K562 (cell line): ENCODE results near the gene MYLK2. TPM values are rescaled to one million over a fixed set of nuclear protein-coding genes. Genes with fewer than 3 reads are reported as not detected.

Experiments used
- ATAC-seq: fragments of 200-7000 bp; cut with Tn5 transposase; 3 replicates; pipeline ENCODE4 v1.9.1; 2020; ENCODE audit warnings: moderate library complexity
- BruUV-seq: library from RNA; stranded (reverse); fragments of 400-500 nt; replicated peaks from 2 replicates; lab custom pipeline; 2021; lab: Mats Ljungman, UMichigan
- CTCF ChIA-PET: fragments of 300-600 bp; formaldehyde crosslinking; extraction: SDS; loops from one replicate; lab custom pipeline; 2021; ENCODE audit warnings: low intra/inter-chr PET ratio; lab: Yijun Ruan, JAX
- POLR2A ChIA-PET: fragments of 300-600, 350-650 bp; sonication (Branson Sonifier 250); formaldehyde crosslinking; extraction: SDS; loops from one replicate; lab custom pipeline; 2021; ENCODE audit warnings: antibody characterized with exemption, inconsistent platforms; lab: Yijun Ruan, JAX
- DNase-seq, 4 experiments: peaks; one replicate each; pipeline versions ENCODE4 v3.0.0 to v3.0.0-alpha.2; 2011 to 2018; ENCODE audit warnings: low spot score in 3 of 4, mixed read lengths in 3 of 4; ENCODE audit errors: extremely low read depth in 1 of 4
- FAIRE-seq: peaks from 2 replicates; lab custom pipeline; 2011; peaks lifted over from hg19 to GRCh38; lab: Jason Lieb, UNC
- H2AFZ ChIP-seq: 2 replicates; pipeline ENCODE4 v1.6.0; 2011; ENCODE audit warnings: low read depth, low read length, control low read depth, inconsistent platforms
- H3K27ac ChIP-seq: fragments of 200-600 bp; 3 replicates; pipeline ENCODE4 v1.8.0; 2011; ENCODE audit warnings: low read depth, mild to moderate bottlenecking, control low read depth, inconsistent platforms, low read length, moderate library complexity, mixed read lengths; ENCODE audit errors: extremely low read depth
- H3K27me3 ChIP-seq, 2 experiments: fragments of 300-600 bp in 1 of 2; 2 replicates in 1 of 2; 3 replicates in 1 of 2; pipeline versions ENCODE4 v1.6.0 to v1.8.0; 2011; ENCODE audit warnings: inconsistent platforms in 2 of 2, low read length in 2 of 2, mild to moderate bottlenecking in 1 of 2, mixed read lengths in 1 of 2, moderate library complexity in 1 of 2; ENCODE audit not compliant: control insufficient read depth in 2 of 2, insufficient read depth in 2 of 2
- H3K36me3 ChIP-seq: fragments of 300-600 bp; 3 replicates; pipeline ENCODE4 v1.8.0; 2011; ENCODE audit warnings: mild to moderate bottlenecking, low read length, inconsistent platforms; ENCODE audit not compliant: control insufficient read depth, insufficient read depth
- H3K4me1 ChIP-seq, 2 experiments: fragments of 200-600 bp in 1 of 2; replicated peaks in 1 of 2; 2 replicates in 1 of 2; 3 replicates in 1 of 2; pipeline versions ENCODE4 v1.5.1 to v1.8.0; 2011; ENCODE audit warnings: inconsistent platforms in 2 of 2, low read length in 2 of 2, mild to moderate bottlenecking in 1 of 2, mixed read lengths in 1 of 2, moderate library complexity in 1 of 2; ENCODE audit not compliant: control insufficient read depth in 2 of 2, insufficient read depth in 2 of 2
- H3K4me2 ChIP-seq: 2 replicates; pipeline ENCODE4 v1.6.1; 2011; ENCODE audit warnings: low read length, control low read depth, inconsistent platforms, mixed read lengths; ENCODE audit not compliant: insufficient read depth
- H3K4me3 ChIP-seq: fragments of 200-600 bp; sonication (generic), shearing (Covaris generic); 2 replicates; pipeline ENCODE4 v1.5.1; 2016; ENCODE audit warnings: control low read depth, inconsistent platforms
- H3K79me2 ChIP-seq: fragments of 200-600 bp; 3 replicates; pipeline ENCODE4 v1.8.0; 2011; ENCODE audit warnings: low read length, inconsistent platforms; ENCODE audit not compliant: control insufficient read depth, insufficient read depth
- H3K9ac ChIP-seq, 2 experiments: 2 replicates each; pipeline versions ENCODE4 v1.6.0 to v1.6.1; 2011; ENCODE audit warnings: low read depth in 2 of 2, low read length in 2 of 2, control low read depth in 1 of 2, inconsistent platforms in 1 of 2, mild to moderate bottlenecking in 1 of 2, mixed read lengths in 1 of 2; ENCODE audit not compliant: insufficient read depth in 1 of 2
- H3K9me1 ChIP-seq: one replicate; pipeline ENCODE4 v1.6.0; 2011; ENCODE audit warnings: inconsistent platforms, mild to moderate bottlenecking, low read length, moderate library complexity; ENCODE audit not compliant: control insufficient read depth, insufficient read depth
- H3K9me3 ChIP-seq: replicated peaks from 2 replicates; pipeline ENCODE4 v1.5.1; 2011; ENCODE audit warnings: low read depth, low read length, inconsistent platforms; ENCODE audit not compliant: control insufficient read depth, insufficient read depth
- H4K20me1 ChIP-seq: replicated peaks from 2 replicates; pipeline ENCODE4 v1.6.1; 2011; ENCODE audit warnings: low read length, inconsistent platforms, mixed read lengths; ENCODE audit not compliant: control insufficient read depth, insufficient read depth
- ESRRA ChIP-seq: fragments of 450-650 bp; IDR thresholded peaks from 2 replicates; pipeline ENCODE4 v1.6.1; 2014; ENCODE audit warnings: low read depth, mild to moderate bottlenecking, moderate library complexity, borderline replicate concordance
- KLF13 ChIP-seq: fragments of 450-650 bp; IDR thresholded peaks from 2 replicates; pipeline ENCODE4 v1.6.1; 2016; ENCODE audit warnings: missing genetic modification characterization, low read depth, mild to moderate bottlenecking, missing compliant biosample characterization, moderate library complexity, borderline replicate concordance
- RBM25 ChIP-seq: fragments of 200-400 bp; formaldehyde crosslinking; IDR thresholded peaks from 2 replicates; pipeline ENCODE4 v1.6.1; 2018; ENCODE audit warnings: low read length, low read depth, moderate library complexity; ENCODE audit not compliant: severe bottlenecking
- ZBTB8A ChIP-seq: fragments of 450-650 bp; IDR thresholded peaks from 2 replicates; pipeline ENCODE4 v1.6.1; 2018; ENCODE audit warnings: mild to moderate bottlenecking, moderate library complexity; ENCODE audit not compliant: partially characterized antibody
- WGBS: fragments of 100-300 bp; shearing (Covaris generic); methylation state at CpG from one replicate; pipeline ENCODE4 v1.1.6; 2016; ENCODE audit warnings: low coverage, mixed read lengths; ENCODE audit not compliant: insufficient coverage; ENCODE audit errors: missing lambda C conversion rate; 5-methylcytosine and 5-hydroxymethylcytosine counted together
- in situ Hi-C: fragments of 300-500 bp; cut with MboI; formaldehyde crosslinking; loops from 4 replicates; pipeline ENCODE4 v1.15.0; 2018; ENCODE audit warnings: inconsistent platforms, mixed read lengths
- intact Hi-C: fragments of 100-400 bp; cut with micrococcal nuclease; formaldehyde crosslinking; loops from 2 replicates; pipeline ENCODE4 v1.14.2; 2022
- polyA plus RNA-seq, 8 experiments: library from polyadenylated mRNA; depleted of rRNA in 4 of 8; stranded (reverse) in 5 of 8; unstranded in 3 of 8; fragments of >200 nt; fragmentation: Nextera tagmentation in 2 of 8; fragmentation: Illumina TruSeq in 1 of 8; extraction: Ambion mirVana in 2 of 8; extraction: Trizol in 1 of 8; gene quantifications; 2 replicates each; pipeline versions ENCODE4 v1.2.1 to v1.2.3, GENCODE V29; 2011 to 2014; ENCODE audit warnings: inconsistent platforms in 1 of 8, missing spikeins in 1 of 8
- total RNA-seq, 7 experiments: library from RNA; depleted of rRNA in 6 of 7; stranded (reverse); fragments of >200 nt in 6 of 7; fragmentation: Illumina TruSeq in 2 of 7; extraction: Trizol in 2 of 7; gene quantifications; 2 replicates each; pipeline versions ENCODE4 v1.2.1 to v1.2.3, GENCODE V29; 2011 to 2021; ENCODE audit warnings: low replicate concordance in 1 of 7

Gene MYLK2
- total and polyA plus RNA-seq, 9 of the 15 experiments (the other 6 are each of a cell fraction or from before 2014, with no cell fraction given) = 0.07 to 0.53 (median 0.18) TPM; not detected in 2

GRCh38 chr20:31866221-31866620 is 47.1 kb downstream of the MYLK2 start:
- POLR2A ChIA-PET = no interaction called here
- intact Hi-C loops = no loop called here
- Histone ChIP-seq H4K20me1 (peaks cover 18% of the 10 kb centered on the region), H3K79me2 (no peaks in the 10 kb centered on the region), H3K9me1 (no peaks in the 10 kb centered on the region), H3K4me2 (no peak overlapping the region)
- no peak for ATAC-seq
- TF ChIP-seq ESRRA (peak; percentile 73), RBM25 (peak; percentile 45), ZBTB8A (no peak), KLF13 (no peak)
- TF ChIP-seq, all 486 proteins: peak for 2
- Histone ChIP-seq H3K4me1 (peaks cover 0 to 19% of the 10 kb centered on the region in 2 experiments; a peak in 3 of 5 replicates), H3K27me3 (peaks cover 35 to 67% of the 10 kb centered on the region in 2 experiments), H3K9ac (no peak overlapping the region), H3K4me3 (no peak overlapping the region), H2AFZ (no peak overlapping the region), H3K27ac (no peak overlapping the region), H3K9me3 (no peaks in the 10 kb centered on the region), H3K36me3 (no peaks in the 10 kb centered on the region)
- CTCF ChIA-PET = no interaction called here
- no peak for FAIRE-seq
- in situ Hi-C loops = no loop called here
- no TSS peak for BruUV-seq
- DNase-seq = no peak
- 0% methylated on average over 3 of the region's 3 CpGs for WGBS
